H1 (cell line): ENCODE measurements around the gene COPS9. TPM values are rescaled to one million over a fixed set of nuclear protein-coding genes. Genes with fewer than 3 reads are reported as not detected.

Experiments used
- CTCF ChIA-PET: fragments of 300-600 bp; sonication (Branson Sonifier 250); formaldehyde crosslinking; loops from one replicate; lab custom pipeline; 2021; ENCODE audit not compliant: partially characterized antibody; lab: Charles Lee
- POLR2A ChIA-PET: fragments of 300-600 bp; sonication (Branson Sonifier 250); formaldehyde crosslinking; loops from one replicate; lab custom pipeline; 2021; ENCODE audit warnings: inconsistent platforms; ENCODE audit not compliant: partially characterized antibody; lab: Charles Lee
- DNase-seq, 2 experiments: peaks; one replicate each; pipeline versions ENCODE4 v3.0.0 to v3.0.0-alpha.2; 2010 to 2022; ENCODE audit warnings: low spot score in 2 of 2, low read depth in 1 of 2, mixed read lengths in 1 of 2
- FAIRE-seq: peaks from 2 replicates; lab custom pipeline; 2011; peaks lifted over from hg19 to GRCh38; lab: Jason Lieb, UNC
- H2AFZ ChIP-seq: 2 replicates; pipeline ENCODE4 v1.8.1; 2012; ENCODE audit warnings: low read length, inconsistent platforms
- H2AK5ac ChIP-seq: 2 replicates; pipeline ENCODE4 v1.6.1; 2013; ENCODE audit warnings: low read depth, low read length
- H2BK120ac ChIP-seq: replicated peaks from 2 replicates; pipeline ENCODE3; 2013; ENCODE audit warnings: low read depth, low read length, inconsistent platforms
- H2BK12ac ChIP-seq: 2 replicates; pipeline ENCODE4 v1.6.1; 2013; ENCODE audit warnings: low read depth, low read length
- H2BK15ac ChIP-seq: 2 replicates; pipeline ENCODE4 v1.6.1; 2013; ENCODE audit warnings: low read length
- H2BK20ac ChIP-seq: 2 replicates; pipeline ENCODE4 v1.6.1; 2013; ENCODE audit warnings: low read length
- H2BK5ac ChIP-seq: 2 replicates; pipeline ENCODE4 v1.6.1; 2013; ENCODE audit warnings: low read depth, low read length
- H3K14ac ChIP-seq: 2 replicates; pipeline ENCODE4 v1.6.1; 2013; ENCODE audit warnings: inconsistent platforms; ENCODE audit not compliant: insufficient read length
- H3K18ac ChIP-seq: 2 replicates; pipeline ENCODE4 v1.6.1; 2013; ENCODE audit warnings: low read length; ENCODE audit errors: extremely low read depth
- H3K23ac ChIP-seq: 2 replicates; pipeline ENCODE4 v1.6.1; 2013; ENCODE audit warnings: inconsistent platforms; ENCODE audit not compliant: insufficient read length
- H3K23me2 ChIP-seq: 2 replicates; pipeline ENCODE4 v1.6.1; 2013; ENCODE audit warnings: low read depth, low read length
- H3K27ac ChIP-seq: 2 replicates; pipeline ENCODE4 v1.6.1; 2011; ENCODE audit warnings: low read depth, low read length, inconsistent platforms
- H3K27me3 ChIP-seq, 4 experiments: replicated peaks in 1 of 4; 1 replicate in 1 of 4; 2 replicates in 3 of 4; pipeline versions ENCODE4 v1.6.1 to v1.8.1; 2011 to 2013; ENCODE audit warnings: low read length in 3 of 4, mild to moderate bottlenecking in 3 of 4, inconsistent platforms in 2 of 4, mixed read lengths in 2 of 4, moderate library complexity in 1 of 4; ENCODE audit not compliant: control insufficient read depth in 3 of 4, insufficient read depth in 3 of 4; ENCODE audit errors: extremely low read depth in 1 of 4
- H3K36me3 ChIP-seq, 4 experiments: 2 replicates each; pipeline versions ENCODE4 v1.6.1 to v1.8.1; 2011 to 2013; ENCODE audit warnings: mild to moderate bottlenecking in 4 of 4, low read length in 3 of 4, moderate library complexity in 2 of 4, control low read depth in 1 of 4, inconsistent platforms in 1 of 4; ENCODE audit not compliant: insufficient read depth in 4 of 4, control insufficient read depth in 2 of 4
- H3K4ac ChIP-seq: replicated peaks from 2 replicates; pipeline ENCODE3; 2013; ENCODE audit warnings: low read length, low read depth, mixed read lengths, inconsistent platforms; ENCODE audit not compliant: insufficient read length
- H3K4me1 ChIP-seq, 4 experiments: replicated peaks in 1 of 4; 1 replicate in 1 of 4; 2 replicates in 3 of 4; pipeline versions ENCODE4 v1.6.1 to v1.8.1; 2011 to 2013; ENCODE audit warnings: low read length in 3 of 4, inconsistent platforms in 2 of 4, mixed read lengths in 1 of 4; ENCODE audit not compliant: insufficient read depth in 4 of 4, control insufficient read depth in 3 of 4
- H3K4me2 ChIP-seq, 2 experiments: 2 replicates each; pipeline versions ENCODE4 v1.6.1 to v1.8.1; 2011 to 2013; ENCODE audit warnings: low read depth in 2 of 2, low read length in 2 of 2, control low read depth in 1 of 2, inconsistent platforms in 1 of 2, mild to moderate bottlenecking in 1 of 2; ENCODE audit not compliant: insufficient read depth in 1 of 2
- H3K4me3 ChIP-seq, 4 experiments: fragments of 200-600, 300-600 bp in 1 of 4; sonication (generic), shearing (Covaris generic), sonication (Bioruptor Twin) in 1 of 4; 2 replicates each; pipeline versions ENCODE4 v1.5.1 to v1.8.1; 2011 to 2016; ENCODE audit warnings: low read length in 4 of 4, low read depth in 3 of 4, control low read depth in 2 of 4, inconsistent platforms in 2 of 4, mild to moderate bottlenecking in 2 of 4, mixed read lengths in 1 of 4, moderate library complexity in 1 of 4; ENCODE audit not compliant: insufficient read depth in 2 of 4; ENCODE audit errors: extremely low read depth in 1 of 4
- H3K56ac ChIP-seq: replicated peaks from 2 replicates; pipeline ENCODE3; 2013; ENCODE audit warnings: low read depth, mild to moderate bottlenecking, mixed read lengths, low read length, inconsistent platforms; ENCODE audit not compliant: insufficient read length
- H3K79me1 ChIP-seq: 2 replicates; pipeline ENCODE4 v1.6.1; 2013; ENCODE audit warnings: low read depth, low read length, control low read depth
- H3K79me2 ChIP-seq, 2 experiments: 2 replicates each; pipeline versions ENCODE4 v1.6.1 to v1.8.1; 2012 to 2013; ENCODE audit warnings: low read length in 2 of 2, mild to moderate bottlenecking in 2 of 2, inconsistent platforms in 1 of 2; ENCODE audit not compliant: insufficient read depth in 2 of 2, control insufficient read depth in 1 of 2
- H3K9ac ChIP-seq, 4 experiments: replicated peaks in 1 of 4; 1 replicate in 1 of 4; 2 replicates in 3 of 4; pipeline versions ENCODE4 v1.6.1 to v1.8.1; 2011 to 2013; ENCODE audit warnings: low read depth in 3 of 4, low read length in 3 of 4, control low read depth in 2 of 4, mild to moderate bottlenecking in 2 of 4, moderate library complexity in 2 of 4, inconsistent platforms in 1 of 4; ENCODE audit errors: extremely low read depth in 1 of 4
- H3K9me3 ChIP-seq, 2 experiments: 2 replicates each; pipeline versions ENCODE4 v1.6.1 to v1.8.1; 2012 to 2013; ENCODE audit warnings: mild to moderate bottlenecking in 2 of 2, moderate library complexity in 2 of 2, control low read depth in 1 of 2, inconsistent platforms in 1 of 2, low read depth in 1 of 2, low read length in 1 of 2, mixed read lengths in 1 of 2; ENCODE audit not compliant: insufficient read depth in 2 of 2
- H4K20me1 ChIP-seq, 2 experiments: replicated peaks in 1 of 2; 2 replicates each; pipeline versions ENCODE3 to v1.8.1; 2011 to 2013; ENCODE audit warnings: inconsistent platforms in 2 of 2, low read length in 2 of 2, mild to moderate bottlenecking in 1 of 2; ENCODE audit not compliant: insufficient read depth in 2 of 2, control insufficient read depth in 1 of 2
- H4K5ac ChIP-seq: 2 replicates; pipeline ENCODE4 v1.6.1; 2013; ENCODE audit warnings: low read length, low read depth, mixed read lengths, inconsistent platforms; ENCODE audit not compliant: insufficient read length
- H4K8ac ChIP-seq: 2 replicates; pipeline ENCODE4 v1.8.0; 2013; ENCODE audit warnings: mild to moderate bottlenecking, moderate library complexity, low read length, inconsistent platforms; ENCODE audit not compliant: insufficient read depth; ENCODE audit errors: extremely low read depth
- H4K91ac ChIP-seq: replicated peaks from 2 replicates; pipeline ENCODE3; 2013; ENCODE audit warnings: low read length, mixed read lengths, inconsistent platforms; ENCODE audit not compliant: insufficient read length
- BCL11A ChIP-seq, 2 experiments: IDR thresholded peaks; one replicate each; pipeline ENCODE4 v1.6.1; 2011; ENCODE audit warnings: low read depth in 2 of 2, low read length in 2 of 2, mild to moderate bottlenecking in 2 of 2
- CHD2 ChIP-seq: IDR thresholded peaks from 2 replicates; pipeline ENCODE4 v1.6.1; 2012; ENCODE audit warnings: low read length, improper control_type of control experiment
- GTF2F1 ChIP-seq: IDR thresholded peaks from 2 replicates; pipeline ENCODE4 v1.6.1; 2012; ENCODE audit warnings: low read depth, low read length, improper control_type of control experiment, borderline replicate concordance
- HDAC2 ChIP-seq, 2 experiments: fragments of 300-600 bp in 1 of 2; sonication (generic) in 1 of 2; IDR thresholded peaks; 2 replicates each; pipeline ENCODE4 v1.6.1; 2011 to 2012; ENCODE audit warnings: low read depth in 2 of 2, low read length in 2 of 2, mild to moderate bottlenecking in 2 of 2, moderate library complexity in 2 of 2, borderline replicate concordance in 1 of 2, inconsistent platforms in 1 of 2
- KDM5A ChIP-seq: fragments of 200-600 bp; IDR thresholded peaks from 2 replicates; pipeline ENCODE4 v1.7.1; 2012; ENCODE audit warnings: mild to moderate bottlenecking, low read length, inconsistent platforms, mixed read lengths
- POLR2A ChIP-seq, 2 experiments: IDR thresholded peaks; 1 replicate in 1 of 2; 2 replicates in 1 of 2; pipeline ENCODE4 v1.6.1; 2011; ENCODE audit warnings: low read depth in 2 of 2, low read length in 2 of 2, mild to moderate bottlenecking in 2 of 2; ENCODE audit errors: control extremely low read depth in 1 of 2
- RBBP5 ChIP-seq: IDR thresholded peaks from 2 replicates; pipeline ENCODE4 v1.7.1; 2012; ENCODE audit warnings: low read depth, mild to moderate bottlenecking, inconsistent platforms, low read length, moderate library complexity, borderline replicate concordance
- SP4 ChIP-seq: IDR thresholded peaks from 2 replicates; pipeline ENCODE4 v1.6.1; 2012; ENCODE audit warnings: low read length, inconsistent platforms
- SUZ12 ChIP-seq: fragments of 200-600 bp; sonication (generic); IDR thresholded peaks from 2 replicates; pipeline ENCODE4 v1.6.1; 2012; ENCODE audit warnings: mild to moderate bottlenecking, inconsistent platforms, low read length, moderate library complexity, mixed read lengths
- TAF1 ChIP-seq: IDR thresholded peaks from 2 replicates; pipeline ENCODE4 v1.6.1; 2011; ENCODE audit warnings: mild to moderate bottlenecking, low read depth, low read length
- YY1 ChIP-seq: IDR thresholded peaks from 2 replicates; pipeline ENCODE4 v1.6.1; 2011; ENCODE audit warnings: low read depth, mild to moderate bottlenecking, low read length
- ZNF274 ChIP-seq: IDR thresholded peaks from 2 replicates; pipeline ENCODE4 v1.7.0; 2012; ENCODE audit warnings: low read length, borderline replicate concordance; ENCODE audit errors: extremely low read depth
- WGBS, 2 experiments: shearing (Covaris generic) in 1 of 2; methylation state at CpG; one replicate each; pipeline versions ENCODE4 v1.1.6 to v1.1.7; 2013 to 2015; ENCODE audit warnings: low lambda C conversion rate in 2 of 2, mixed read lengths in 2 of 2, inconsistent platforms in 1 of 2, low coverage in 1 of 2, missing lambda C conversion rate in 1 of 2; ENCODE audit not compliant: insufficient replicate concordance in 2 of 2, insufficient coverage in 1 of 2, insufficient read length in 1 of 2; ENCODE audit errors: extremely low coverage in 1 of 2, missing lambda C conversion rate in 1 of 2; 5-methylcytosine and 5-hydroxymethylcytosine counted together
- polyA plus RNA-seq, 7 experiments: library from polyadenylated mRNA; depleted of rRNA in 3 of 7; stranded (reverse) in 5 of 7; unstranded in 2 of 7; fragments of >200 nt in 5 of 7; fragments of 200-250 nt in 2 of 7; gene quantifications; 1 replicate in 5 of 7; 2 replicates in 1 of 7; 4 replicates in 1 of 7; pipeline versions ENCODE4 v1.2.1 to v1.2.3, GENCODE V29; 2011 to 2013; ENCODE audit warnings: missing spikeins in 2 of 7, mixed read lengths in 2 of 7
- total RNA-seq: library from RNA; stranded (reverse); fragmentation: NEBNext Ultra II Directional; extraction: Animal tissue kit (Norgen Biotek cat#: 25700); gene quantifications from 2 replicates; pipeline ENCODE4 v1.2.1, GENCODE V29; 2021
- TF ChIP-seq, protein P1 (sequence below): IDR thresholded peaks from 2 replicates; pipeline ENCODE4 v1.6.1; 2012; ENCODE audit warnings: inconsistent platforms
- TF ChIP-seq, protein P2 (sequence below): IDR thresholded peaks from 2 replicates; pipeline ENCODE4 v1.6.1; 2011; ENCODE audit warnings: low read depth, mild to moderate bottlenecking, low read length; ENCODE audit not compliant: insufficient read depth

COPS9 gene
- total and polyA plus RNA-seq, 2 of the 8 experiments (the other 6 are each of a cell fraction or from before 2014, with no cell fraction given), result 154 to 234 TPM

DNA sequence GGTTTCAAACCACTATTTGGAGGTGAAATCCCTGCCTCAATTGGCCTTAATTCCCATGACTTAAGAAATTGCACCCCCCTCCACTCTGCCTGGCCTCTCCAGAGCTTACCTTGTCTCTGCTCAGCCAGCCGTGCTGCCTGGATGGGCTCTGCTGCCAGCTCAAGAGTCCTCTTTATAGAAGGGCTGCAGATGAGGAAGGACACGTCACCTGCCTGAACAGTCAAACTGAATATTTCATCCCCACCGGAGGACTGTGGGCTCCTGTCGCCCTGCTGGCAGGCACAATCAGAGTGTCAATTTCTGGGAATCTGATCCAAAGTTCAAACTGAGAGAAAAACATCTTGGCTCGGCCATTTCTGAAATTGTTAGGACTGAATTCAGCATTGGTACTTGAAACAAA, 4.4 kb upstream of the COPS9 start, which contains the start of gene OTOS:
OTOS (minus strand) TSS at position 148 of the 400 bp plus-strand sequence. CDS start 332 bp downstream, outside the sequence.
- H3K4ac ChIP-seq, result peak within 1 kb of the TSS; percentile 15
- DNase-seq (no peak), FAIRE-seq (no peak)
- peaks cover 0 to 8% (median 6%) of the 10 kb centered on the region in 4 experiments; a peak in 5 of 7 replicates for H3K27me3 ChIP-seq
- peaks cover under 1% of the 10 kb centered on the region; the same call in 1 of the 2 replicates for H3K79me1 ChIP-seq
- H4K5ac ChIP-seq, result peak within 1 kb of the TSS; percentile 20
- no peak within 1 kb of the TSS; the same call in 1 of the 2 replicates for H2BK5ac ChIP-seq
- H4K91ac ChIP-seq, result peak within 1 kb of the TSS; percentile 57
- H2BK15ac ChIP-seq, result no peak within 1 kb of the TSS
- H3K23ac ChIP-seq, result no peak within 1 kb of the TSS
- peak within 1 kb of the TSS; percentile 86 for H4K8ac ChIP-seq
- ChIA-PET POLR2A (interaction anchor here (0.7 kb wide), 1 partner anchor 8 kb away, joined by 5 read pairs; no protein-coding TSS in a partner anchor), CTCF (interaction anchor here (1.3 kb wide), 1 partner anchor 1837 kb away, joined by 3 read pairs; no protein-coding TSS in a partner anchor)
- H3K79me2 ChIP-seq, result peaks cover 4 to 5% of the 10 kb centered on the region in 2 experiments
- no peak within 1 kb of the TSS for H3K27ac ChIP-seq
- H3K14ac ChIP-seq, result no peak within 1 kb of the TSS
- H2BK12ac ChIP-seq, result no peak within 1 kb of the TSS
- H3K9ac ChIP-seq, result no peak within 1 kb of the TSS
- peak within 1 kb of the TSS; percentile 78 for H3K18ac ChIP-seq
- H3K56ac ChIP-seq, result no peak within 1 kb of the TSS
- peaks cover 7% of the 10 kb centered on the region; the same call in 1 of the 2 replicates for H3K23me2 ChIP-seq
- H3K9me3 ChIP-seq, result no peaks in the 10 kb centered on the region
- peaks cover 0 to 19% (median 11%) of the 10 kb centered on the region in 4 experiments; a peak in 6 of 7 replicates for H3K4me1 ChIP-seq
- peak within 1 kb of the TSS; percentile 21 to 29; a peak in 1 of 4 replicates for H3K4me2 ChIP-seq
- no peak within 1 kb of the TSS for H2AK5ac ChIP-seq
- H3K36me3 ChIP-seq, result no peaks in the 10 kb centered on the region; a peak in 1 of 8 replicates
- H3K4me3 ChIP-seq, result no peak within 1 kb of the TSS
- WGBS, 2 experiments, result 87% methylated on average over 5 of the region's 5 CpGs; no CpG with 5 or more reads in 1 of the 2 experiments
- no peak within 1 kb of the TSS for H2AFZ ChIP-seq
- H2BK20ac ChIP-seq, result no peak within 1 kb of the TSS
- no peaks in the 10 kb centered on the region for H4K20me1 ChIP-seq
- no peak within 1 kb of the TSS for H2BK120ac ChIP-seq
- TF ChIP-seq RBBP5 (no peak), CHD2 (no peak), SUZ12 (no peak), BCL11A (IDR thresholded peaks at IDR 0.05; ENCODE audit: low read depth in 2 of 2, low read length in 2 of 2) (no peak), POLR2A (IDR thresholded peaks at IDR 0.05; ENCODE audit: control extremely low read depth in 1 of 2, low read depth in 2 of 2, low read length in 2 of 2) (no peak), KDM5A (no peak), HDAC2 (IDR thresholded peaks at IDR 0.05; ENCODE audit: borderline replicate concordance in 1 of 2, low read depth in 2 of 2, low read length in 2 of 2) (no peak), YY1 (no peak), SP4 (no peak), ZNF274 (no peak), GTF2F1 (no peak), TAF1 (no peak)
- TF ChIP-seq, protein P1, sequence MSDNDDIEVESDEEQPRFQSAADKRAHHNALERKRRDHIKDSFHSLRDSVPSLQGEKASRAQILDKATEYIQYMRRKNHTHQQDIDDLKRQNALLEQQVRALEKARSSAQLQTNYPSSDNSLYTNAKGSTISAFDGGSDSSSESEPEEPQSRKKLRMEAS, result no peak
- TF ChIP-seq, protein P2, sequence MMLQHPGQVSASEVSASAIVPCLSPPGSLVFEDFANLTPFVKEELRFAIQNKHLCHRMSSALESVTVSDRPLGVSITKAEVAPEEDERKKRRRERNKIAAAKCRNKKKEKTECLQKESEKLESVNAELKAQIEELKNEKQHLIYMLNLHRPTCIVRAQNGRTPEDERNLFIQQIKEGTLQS, result no peak
